HuH-7.5 (cell line): ENCODE results near the gene PATJ.
"Not testable (repeated sequence)": the region's sequence is repeated elsewhere in the genome, so short reads cannot be mapped to it uniquely, and the experiment has no call there.

Experiments used
- DNase-seq: peaks from one replicate; pipeline ENCODE4 v3.0.0; 2011; ENCODE audit warnings: low spot score

Gene PATJ

GRCh38 chr1:61942856-61943255, 200.6 kb downstream of the PATJ start:
- no peak for DNase-seq

- not testable (repeated sequence) for DNase-seq
These were observed 206.4 kb downstream of the PATJ start for GRCh38 chr1:61948685-61949084.

- DNase-seq, result no peak
These were observed 208.1 kb downstream of the PATJ start for GRCh38 chr1:61950418-61950817.

GRCh38 chr1:61951731-61952580, 209.7 kb downstream of the PATJ start:
- no peak for DNase-seq

- no peak for DNase-seq
These were observed 210.4 kb downstream of the PATJ start for GRCh38 chr1:61952675-61953074.

GRCh38 chr1:61953076-61953789, 211.0 kb downstream of the PATJ start:
- DNase-seq, result no peak

- DNase-seq, result no peak
These were observed 211.5 kb downstream of the PATJ start for GRCh38 chr1:61953790-61954150.

GRCh38 chr1:61955261-61955660, 213.0 kb downstream of the PATJ start:
- no peak for DNase-seq

GRCh38 chr1:61956016-61956645, 213.9 kb downstream of the PATJ start:
- no peak for DNase-seq

- no peak for DNase-seq
These were observed 214.5 kb downstream of the PATJ start for GRCh38 chr1:61956784-61957183.

GRCh38 chr1:61961009-61961408, 218.7 kb downstream of the PATJ start:
- no peak for DNase-seq

GRCh38 chr1:61962631-61963030, 220.4 kb downstream of the PATJ start:
- DNase-seq, result no peak

GRCh38 chr1:61966450-61967225, 224.4 kb downstream of the PATJ start:
- not testable (repeated sequence) for DNase-seq

- DNase-seq, result no peak
These were observed 225.5 kb downstream of the PATJ start for GRCh38 chr1:61967750-61968149.

GRCh38 chr1:61968869-61969268, 226.6 kb downstream of the PATJ start:
- no peak for DNase-seq

GRCh38 chr1:61973100-61973837, 231.0 kb downstream of the PATJ start:
- DNase-seq, result no peak

GRCh38 chr1:61975638-61976037, 233.4 kb downstream of the PATJ start:
- no peak for DNase-seq

- no peak for DNase-seq
These were observed 234.3 kb downstream of the PATJ start for GRCh38 chr1:61976566-61976965.

- DNase-seq, result no peak
These were observed 236.5 kb downstream of the PATJ start for GRCh38 chr1:61978796-61979195.

- DNase-seq, result no peak
These were observed 237.4 kb downstream of the PATJ start for GRCh38 chr1:61979729-61980128.

GRCh38 chr1:61980561-61980960, 238.3 kb downstream of the PATJ start:
- no peak for DNase-seq
